Spleen (tissue), 11 donors: ENCODE data around the gene CLCNKA. TPM values are rescaled to one million over a fixed set of nuclear protein-coding genes. Genes with fewer than 3 reads are reported as not detected.

Experiments
- DNase-seq: peaks from one replicate; pipeline ENCODE4 v3.0.0-alpha.2; 2020
- H3K27ac ChIP-seq, 8 donors: fragments of 200-600 bp; sonication (generic) in 7 of 8; 1 replicate in 4 of 8; 2 replicates in 4 of 8; pipeline versions ENCODE4 v1.5.0 to v1.8.0; 2016 to 2021; ENCODE audit warnings: inconsistent platforms in 4 of 8, mild to moderate bottlenecking in 4 of 8, moderate library complexity in 1 of 8
- H3K27me3 ChIP-seq, 7 donors: fragments of 200-600 bp; sonication (generic) in 6 of 7; replicated peaks in 1 of 7; 1 replicate in 4 of 7; 2 replicates in 3 of 7; pipeline versions ENCODE4 v1.5.0 to v1.8.0; 2016 to 2021; ENCODE audit warnings: inconsistent platforms in 3 of 7, mild to moderate bottlenecking in 1 of 7
- H3K36me3 ChIP-seq, 6 donors: fragments of 200-600 bp; sonication (generic) in 5 of 6; 1 replicate in 4 of 6; 2 replicates in 2 of 6; pipeline versions ENCODE4 v1.5.0 to v1.8.0; 2016 to 2021; ENCODE audit warnings: inconsistent platforms in 2 of 6
- H3K4me1 ChIP-seq, 6 donors: fragments of 200-600 bp; sonication (generic) in 5 of 6; 1 replicate in 3 of 6; 2 replicates in 3 of 6; pipeline versions ENCODE4 v1.5.0 to v1.8.0; 2016 to 2021; ENCODE audit warnings: inconsistent platforms in 3 of 6
- H3K4me3 ChIP-seq, 8 donors: fragments of 200-600 bp; sonication (generic) in 7 of 8; 1 replicate in 4 of 8; 2 replicates in 4 of 8; pipeline versions ENCODE4 v1.5.0 to v1.8.0; 2016 to 2021; ENCODE audit warnings: inconsistent platforms in 4 of 8, mild to moderate bottlenecking in 4 of 8, moderate library complexity in 2 of 8
- H3K9me3 ChIP-seq, 8 donors: fragments of 200-600 bp; sonication (generic) in 7 of 8; 1 replicate in 4 of 8; 2 replicates in 4 of 8; pipeline versions ENCODE4 v1.5.0 to v1.8.0; 2016 to 2021; ENCODE audit warnings: inconsistent platforms in 4 of 8
- CTCF ChIP-seq, 11 experiments: fragments of 200-600 bp in 7 of 11; fragments of 450-650 bp in 4 of 11; sonication (generic) in 4 of 11; IDR thresholded peaks in 8 of 11; conservative IDR thresholded peaks in 3 of 11; 1 replicate in 7 of 11; 2 replicates in 4 of 11; pipeline versions ENCODE4 v1.4.0 to v1.8.0; 2016 to 2021; ENCODE audit warnings: antibody characterized with exemption in 11 of 11, inconsistent platforms in 4 of 11, mild to moderate bottlenecking in 1 of 11
- POLR2A ChIP-seq, 3 donors: fragments of 450-650 bp; IDR thresholded peaks; one replicate each; pipeline ENCODE4 v1.5.1; 2017; ENCODE audit warnings: antibody characterized with exemption in 3 of 3, mild to moderate bottlenecking in 1 of 3
- POLR2AphosphoS5 ChIP-seq, 3 donors: sonication (generic); formaldehyde crosslinking; IDR thresholded peaks; one replicate each; pipeline ENCODE4 v1.5.1; 2017; ENCODE audit warnings: antibody characterized with exemption in 3 of 3
- WGBS, 5 donors: extraction: QIAGEN DNeasy Blood & Tissue Kit in 3 of 5; methylation state at CpG; one replicate each; pipeline versions ENCODE4 v1.1.5 to v1.1.7; 2013 to 2018; 5-methylcytosine and 5-hydroxymethylcytosine counted together
- intact Hi-C: fragments of 100-400 bp; cut with DNase I; formaldehyde crosslinking; loops from one replicate; pipeline ENCODE4 v1.15.0; 2023; ENCODE audit warnings: low total_unique reads
- polyA plus RNA-seq, 3 donors: library from polyadenylated mRNA; stranded (reverse); fragments of 200-250 nt; gene quantifications; one replicate each; pipeline ENCODE4 v1.2.1, GENCODE V29; 2013
- total RNA-seq, 7 donors: library from RNA; depleted of rRNA in 3 of 7; stranded (reverse); fragments of >200 nt in 3 of 7; fragmentation: NEBNext Ultra II Directional in 4 of 7; extraction: Animal tissue kit (Norgen Biotek cat#: 25700) in 4 of 7; gene quantifications; one replicate each; pipeline versions ENCODE4 v1.1.0 to v1.2.1, GENCODE V29; 2016 to 2021
- donor health status: healthy with polysubstance abuse.
- donor health status: DM: no; HTN: no; CAD: no; lungs with moderate emphysema.
- donor health status: DM: no; HTN: no; CAD: no.
- donor health status: Bipolar disorder and iron deficiency.
- donor health status: healthy.
- donor health status: DM: no; HTN: no; CAD: no.
- donor health status: DM: yes; HTN: yes; CAD: no.

CLCNKA gene
- total and polyA plus RNA-seq, 10 donors: 0.19 to 0.50 (median 0.30) TPM; not detected in 4

GRCh38 chr1:16043950-16044349 is 22.1 kb downstream of the CLCNKA start:
- DNase-seq: no peak
- 90 to 98% (median 95%) methylated on average over 5 of the region's 5 CpGs; no CpG with 5 or more reads in 1 of the 5 donors for WGBS, 5 donors
- Histone ChIP-seq H3K9me3 (no peaks in the 10 kb centered on the region), H3K4me3 (no peak overlapping the region), H3K27me3 (peaks cover 0 to 15% (median 5%) of the 10 kb centered on the region in 7 donors), H3K4me1 (peaks cover 0 to 9% (median 6%) of the 10 kb centered on the region in 6 donors), H3K36me3 (no peaks in the 10 kb centered on the region), H3K27ac (no peak overlapping the region)
- intact Hi-C loops: no loop called here
- no peak for TF ChIP-seq POLR2AphosphoS5 (IDR thresholded peaks at IDR 0.05)
- TF ChIP-seq CTCF (IDR thresholded peaks at IDR 0.05 in 8 of 11, conservative IDR thresholded peaks at IDR 0.05 in 3 of 11): no peak
- no peak for TF ChIP-seq POLR2A (IDR thresholded peaks at IDR 0.05)

GRCh38 chr1:16046842-16047241 is 25.0 kb downstream of the CLCNKA start:
- peaks cover 0 to 36% (median 9%) of the 10 kb centered on the region in 7 donors for H3K27me3 ChIP-seq
- no peak for DNase-seq
- no peak overlapping the region for H3K4me3 ChIP-seq
- H3K4me1 ChIP-seq: peaks cover 0 to 11% (median 8%) of the 10 kb centered on the region in 6 donors
- TF ChIP-seq POLR2A (IDR thresholded peaks at IDR 0.05) (no peak), CTCF (IDR thresholded peaks at IDR 0.05 in 8 of 11, conservative IDR thresholded peaks at IDR 0.05 in 3 of 11) (no peak), POLR2AphosphoS5 (IDR thresholded peaks at IDR 0.05) (no peak)
- 60 to 80% (median 74%) methylated on average over 6 to 7 of the region's 7 CpGs for WGBS, 5 donors
- H3K36me3 ChIP-seq: no peaks in the 10 kb centered on the region
- no peaks in the 10 kb centered on the region for H3K9me3 ChIP-seq
- intact Hi-C loops: no loop called here
- H3K27ac ChIP-seq: no peak overlapping the region

- Histone ChIP-seq H3K9me3 (no peaks in the 10 kb centered on the region), H3K27ac (no peak overlapping the region), H3K4me3 (peak overlapping the region in 3 of 8 donors; percentile 30 to 64 (median 36)), H3K27me3 (peaks cover 0 to 36% (median 9%) of the 10 kb centered on the region in 7 donors), H3K4me1 (peaks cover 0 to 11% (median 8%) of the 10 kb centered on the region in 6 donors), H3K36me3 (no peaks in the 10 kb centered on the region)
- WGBS, 5 donors: 67 to 78% (median 74%) methylated on average over 17 to 19 of the region's 19 CpGs
- no peak for TF ChIP-seq POLR2AphosphoS5 (IDR thresholded peaks at IDR 0.05)
- DNase-seq: no peak
- intact Hi-C loops: no loop called here
These were observed 26.1 kb downstream of the CLCNKA start for GRCh38 chr1:16047791-16048475.

- peaks cover 0 to 11% (median 8%) of the 10 kb centered on the region in 6 donors for H3K4me1 ChIP-seq
- peaks cover 0 to 36% (median 9%) of the 10 kb centered on the region in 7 donors for H3K27me3 ChIP-seq
- no peaks in the 10 kb centered on the region for H3K9me3 ChIP-seq
- no peak for TF ChIP-seq POLR2A (IDR thresholded peaks at IDR 0.05)
- no peak for TF ChIP-seq CTCF (IDR thresholded peaks at IDR 0.05 in 8 of 11, conservative IDR thresholded peaks at IDR 0.05 in 3 of 11)
- TF ChIP-seq POLR2AphosphoS5 (IDR thresholded peaks at IDR 0.05): no peak
- no peak for DNase-seq
- no peak overlapping the region for H3K27ac ChIP-seq
- 1 to 7% (median 4%) methylated on average over 5 to 25 of the region's 25 CpGs for WGBS, 5 donors
- peak overlapping the region in 6 of 8 donors; percentile 17 to 64 (median 30) for H3K4me3 ChIP-seq
- H3K36me3 ChIP-seq: no peaks in the 10 kb centered on the region
- intact Hi-C loops: no loop called here
These were observed 26.8 kb downstream of the CLCNKA start for GRCh38 chr1:16048573-16049189.
